Endometrial microvascular endothelial cells (primary cell): Measurements from ENCODE around the gene FAM13A. TPM values are rescaled to one million over a fixed set of nuclear protein-coding genes. Genes with fewer than 3 reads are reported as not detected.
"Not testable (repeated sequence)": the region's sequence is repeated elsewhere in the genome, so short reads cannot be mapped to it uniquely, and the experiment has no call there.

Experiments used
- in situ Hi-C: cut with HindIII; loops from 2 replicates; pipeline ENCODE4 v1.10.0; 2017; ENCODE audit warnings: low sequenced_read_pairs, low pct_unique_long_range_greater_than_20kb; ENCODE audit errors: inconsistent ontology term
- total RNA-seq: library from RNA; depleted of rRNA; stranded (reverse); fragments of >200 nt; gene quantifications from one replicate; pipeline ENCODE4 v1.2.3, GENCODE V29; 2015; ENCODE audit errors: inconsistent ontology term

The FAM13A gene
- total RNA-seq, 1 donor from 2014 or later = 3.9 TPM

DNA sequence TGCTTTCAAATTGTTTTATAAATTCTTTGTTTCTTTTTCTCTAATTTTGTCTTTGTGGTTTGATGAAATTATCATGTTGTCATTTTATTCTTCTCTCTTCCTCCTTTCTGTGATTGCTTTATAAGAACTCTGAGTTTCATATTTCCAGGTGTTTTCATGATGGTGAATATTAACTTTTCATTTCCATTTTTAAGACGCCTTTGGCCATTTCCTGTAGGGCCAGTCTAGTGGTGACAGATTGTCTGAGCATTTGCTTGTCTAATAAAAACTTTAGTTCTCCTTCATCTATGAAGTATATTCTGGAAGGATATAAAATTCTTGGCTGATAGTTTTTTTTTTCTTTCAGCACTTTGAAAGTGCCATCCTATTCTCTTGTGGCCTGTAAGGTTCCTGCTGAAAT, 128.1 kb downstream of the FAM13A start:
- in situ Hi-C loops = no loop called here

GRCh38 chr4:88927420-88927819, 129.6 kb downstream of the FAM13A start:
- in situ Hi-C loops = no loop called here

- in situ Hi-C loops = no loop called here
Measured at GRCh38 chr4:88919056-88919455, 137.9 kb downstream of the FAM13A start.

DNA sequence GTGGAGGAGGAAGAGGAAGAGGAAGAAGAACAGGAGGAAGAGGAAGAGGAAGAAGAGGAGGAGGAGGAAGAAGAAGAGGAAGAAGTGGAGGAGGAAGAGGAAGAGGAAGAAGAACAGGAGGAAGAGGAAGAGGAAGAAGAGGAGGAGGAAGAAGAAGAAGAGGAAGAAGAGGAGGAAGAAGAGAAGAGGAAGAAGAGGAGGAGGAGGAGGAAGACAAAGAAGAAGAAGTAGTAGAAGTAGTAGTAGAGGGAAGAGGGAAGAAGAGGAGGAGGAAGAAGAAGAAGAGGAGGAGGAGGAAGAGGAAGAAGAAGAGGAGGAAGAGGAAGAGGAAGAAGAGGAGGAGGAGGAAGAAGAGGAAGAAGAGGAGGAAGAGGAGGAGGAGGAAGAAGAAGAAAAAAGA, 143.8 kb downstream of the FAM13A start:
- in situ Hi-C loops = not testable (repeated sequence)

GRCh38 chr4:88911246-88912212, 145.5 kb downstream of the FAM13A start:
- in situ Hi-C loops = no loop called here

GRCh38 chr4:88910101-88910500, 146.9 kb downstream of the FAM13A start:
- in situ Hi-C loops = no loop called here

- in situ Hi-C loops = no loop called here
Measured at GRCh38 chr4:88908521-88908920, 148.5 kb downstream of the FAM13A start.

- in situ Hi-C loops = no loop called here
Measured at GRCh38 chr4:88908003-88908402, 149.0 kb downstream of the FAM13A start.

DNA sequence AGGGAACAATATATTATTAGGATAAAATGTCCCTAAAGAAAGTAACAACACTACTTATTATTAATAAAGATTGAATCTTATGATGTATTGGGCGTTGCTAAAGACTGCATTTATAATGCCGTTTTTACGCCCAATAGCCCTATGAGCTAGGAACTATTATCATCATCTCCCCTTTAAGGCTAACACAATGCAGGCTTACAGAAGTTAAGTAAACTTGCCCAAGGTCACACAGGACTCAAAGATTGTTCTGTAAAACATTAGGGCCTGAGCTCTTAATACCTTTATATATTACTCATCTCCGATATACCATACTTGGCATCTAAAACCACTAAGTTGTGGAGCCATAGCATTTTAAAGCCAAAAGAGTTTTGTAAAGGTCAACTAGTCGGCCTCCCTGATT, 149.5 kb downstream of the FAM13A start:
- in situ Hi-C loops = no loop called here

- in situ Hi-C loops = not testable (repeated sequence)
Measured at GRCh38 chr4:88904240-88904639, 152.7 kb downstream of the FAM13A start.

- in situ Hi-C loops = no loop called here
Measured at GRCh38 chr4:88900432-88900831, 156.6 kb downstream of the FAM13A start.

GRCh38 chr4:88897752-88898151, 159.2 kb downstream of the FAM13A start:
- in situ Hi-C loops = no loop called here

GRCh38 chr4:88897180-88897579, 159.8 kb downstream of the FAM13A start:
- in situ Hi-C loops = no loop called here

DNA sequence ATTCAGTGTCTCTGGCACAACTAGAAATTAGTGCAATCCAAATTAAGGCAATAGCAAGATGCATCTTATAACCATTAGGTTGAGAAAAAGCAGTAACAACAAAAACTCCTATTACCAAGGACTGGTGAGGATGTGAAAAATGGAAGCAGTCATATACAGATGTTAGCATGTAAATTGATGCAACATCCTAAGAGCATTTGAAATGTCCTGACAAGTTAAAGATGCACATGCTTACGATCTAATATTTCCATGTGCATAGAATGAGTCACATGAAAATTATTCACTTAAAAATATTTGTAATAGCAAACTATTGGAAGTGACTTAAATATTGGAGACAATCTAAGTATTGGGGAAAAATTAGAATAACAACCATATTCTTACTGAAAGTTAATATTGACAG, 163.0 kb downstream of the FAM13A start:
- in situ Hi-C loops = no loop called here

DNA sequence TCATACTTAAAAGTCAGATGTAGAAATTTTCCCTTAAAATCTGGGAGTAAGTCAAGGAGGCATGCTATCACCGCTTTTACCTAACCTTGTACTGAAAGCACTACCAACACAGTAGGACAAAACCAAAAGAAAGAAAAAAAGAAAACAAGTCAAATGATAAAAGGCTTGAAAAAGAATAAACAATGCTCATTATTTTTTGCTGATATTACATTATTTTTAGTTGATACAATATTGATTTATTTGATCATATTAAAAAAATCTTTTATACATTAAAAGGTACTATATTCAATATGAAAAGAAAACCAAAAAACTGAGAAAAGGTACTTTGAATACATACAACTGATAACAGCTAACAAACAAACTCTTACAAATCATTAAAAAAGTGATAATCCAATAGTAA, 164.3 kb downstream of the FAM13A start:
- in situ Hi-C loops = no loop called here

- in situ Hi-C loops = no loop called here
Measured at GRCh38 chr4:88891636-88892035, 165.3 kb downstream of the FAM13A start.

- in situ Hi-C loops = not testable (repeated sequence)
Measured at GRCh38 chr4:88887409-88887808, 169.6 kb downstream of the FAM13A start.

DNA sequence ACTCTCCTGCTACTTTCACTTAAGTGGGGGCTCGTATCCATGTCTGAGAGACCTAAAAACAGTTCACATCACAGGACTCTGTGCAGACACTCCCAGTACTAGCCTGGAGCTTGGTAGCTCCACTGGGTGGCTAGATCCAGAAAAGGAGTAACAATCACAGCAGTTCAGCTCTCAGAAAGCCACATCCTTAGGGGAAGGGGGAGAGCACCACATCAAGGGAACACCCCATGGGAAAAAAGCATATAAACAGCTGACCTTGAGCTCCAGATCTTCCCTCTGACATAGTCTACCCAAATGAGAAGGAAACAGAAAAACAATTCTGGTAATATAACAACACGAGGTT, 175.8 kb downstream of the FAM13A start:
- in situ Hi-C loops = no loop called here

DNA sequence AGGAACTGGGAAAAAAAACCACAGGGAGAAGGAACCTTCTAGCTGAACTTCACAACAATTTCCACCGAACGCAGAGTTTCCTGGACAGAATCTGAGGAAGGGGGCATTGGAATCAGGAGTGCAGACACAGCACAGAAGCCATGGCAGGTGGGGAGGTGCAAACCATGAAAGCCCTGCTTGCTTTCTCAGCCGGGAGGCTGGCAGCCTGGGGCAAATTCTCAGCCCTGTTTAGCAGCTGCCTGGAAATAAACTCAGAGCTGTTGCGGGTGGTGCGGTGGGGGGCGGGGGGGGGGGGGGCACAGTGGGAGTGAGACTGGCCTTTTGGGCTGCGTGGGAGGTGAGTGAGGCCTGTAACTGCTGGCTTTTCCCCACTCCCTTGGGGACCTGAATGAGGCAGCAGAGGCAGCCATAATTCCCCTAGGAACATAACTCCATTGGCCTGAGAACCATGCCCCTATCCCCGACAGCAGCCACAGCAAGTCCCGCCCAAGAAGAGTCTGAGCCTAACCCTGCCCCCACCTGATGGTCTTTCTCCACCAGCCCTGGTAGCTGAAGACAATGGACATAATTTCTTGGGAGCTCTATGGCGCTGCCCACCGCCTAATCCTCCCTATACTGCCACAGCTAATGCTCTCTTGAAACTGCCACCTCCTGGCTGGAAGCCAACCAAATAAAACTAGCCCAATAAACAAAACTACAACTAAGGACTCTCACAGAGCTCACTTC, 176.3 kb downstream of the FAM13A start:
- in situ Hi-C loops = no loop called here

- in situ Hi-C loops = no loop called here
Measured at GRCh38 chr4:88879991-88880390, 177.0 kb downstream of the FAM13A start.
